Tibial nerve (tissue), 3 donors: ENCODE measurements around the gene RNF214.

ENCODE experiments used
- POLR2A ChIP-seq, 2 donors: fragments of 450-650 bp; IDR thresholded peaks; one replicate each; pipeline ENCODE4 v1.6.1; 2017; ENCODE audit warnings: antibody characterized with exemption in 2 of 2, mild to moderate bottlenecking in 2 of 2, moderate library complexity in 2 of 2
- TF ChIP-seq, protein P1 (sequence below), 5 experiments: fragments of 200-600 bp in 3 of 5; fragments of 450-650 bp in 2 of 5; sonication (generic) in 3 of 5; IDR thresholded peaks; one replicate each; pipeline ENCODE4 v1.5.1; 2016 to 2019; ENCODE audit warnings: antibody characterized with exemption in 5 of 5, mild to moderate bottlenecking in 3 of 5, moderate library complexity in 2 of 5

DNA sequence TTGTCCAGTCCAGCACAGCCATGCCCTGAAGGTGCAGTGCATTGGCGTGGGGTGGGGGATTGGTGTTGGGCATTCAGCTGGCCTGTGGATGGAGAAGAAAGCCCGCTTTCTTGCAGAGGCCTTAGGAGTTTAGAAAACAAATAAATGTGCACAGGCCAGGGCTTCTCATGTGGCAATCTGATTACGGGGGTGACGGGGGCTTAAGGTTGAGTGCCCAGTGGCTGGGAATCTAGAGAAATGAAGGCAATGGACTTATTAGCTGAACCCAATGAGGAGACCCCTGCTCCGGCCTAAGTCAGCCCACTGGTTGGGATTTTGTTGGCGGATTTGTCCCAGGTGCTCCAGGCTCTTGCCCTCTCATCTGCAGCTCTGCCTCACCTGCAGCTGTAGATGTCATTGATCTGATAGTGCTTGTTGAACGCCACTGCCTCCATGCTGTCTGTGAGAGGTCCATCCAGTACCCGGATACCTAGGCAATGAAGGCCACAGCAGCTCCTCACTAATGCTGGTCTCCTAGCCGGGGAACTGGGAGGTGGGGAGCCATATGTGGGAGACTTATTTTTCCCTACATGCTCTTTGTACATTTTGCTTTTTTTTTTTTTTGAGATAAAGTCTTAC is 6.8 kb upstream of the RNF214 start:
- TF ChIP-seq, protein P1, sequence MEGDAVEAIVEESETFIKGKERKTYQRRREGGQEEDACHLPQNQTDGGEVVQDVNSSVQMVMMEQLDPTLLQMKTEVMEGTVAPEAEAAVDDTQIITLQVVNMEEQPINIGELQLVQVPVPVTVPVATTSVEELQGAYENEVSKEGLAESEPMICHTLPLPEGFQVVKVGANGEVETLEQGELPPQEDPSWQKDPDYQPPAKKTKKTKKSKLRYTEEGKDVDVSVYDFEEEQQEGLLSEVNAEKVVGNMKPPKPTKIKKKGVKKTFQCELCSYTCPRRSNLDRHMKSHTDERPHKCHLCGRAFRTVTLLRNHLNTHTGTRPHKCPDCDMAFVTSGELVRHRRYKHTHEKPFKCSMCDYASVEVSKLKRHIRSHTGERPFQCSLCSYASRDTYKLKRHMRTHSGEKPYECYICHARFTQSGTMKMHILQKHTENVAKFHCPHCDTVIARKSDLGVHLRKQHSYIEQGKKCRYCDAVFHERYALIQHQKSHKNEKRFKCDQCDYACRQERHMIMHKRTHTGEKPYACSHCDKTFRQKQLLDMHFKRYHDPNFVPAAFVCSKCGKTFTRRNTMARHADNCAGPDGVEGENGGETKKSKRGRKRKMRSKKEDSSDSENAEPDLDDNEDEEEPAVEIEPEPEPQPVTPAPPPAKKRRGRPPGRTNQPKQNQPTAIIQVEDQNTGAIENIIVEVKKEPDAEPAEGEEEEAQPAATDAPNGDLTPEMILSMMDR (IDR thresholded peaks at IDR 0.05): no peak
- no peak for TF ChIP-seq POLR2A (IDR thresholded peaks at IDR 0.05)
